Smooth muscle cell (in vitro differentiated cells): ENCODE results near the gene LHX3. TPM values are rescaled to one million over a fixed set of nuclear protein-coding genes. Genes with fewer than 3 reads are reported as not detected.
A peak's percentile ranks its signal among the peaks of the same experiment; 100 is the strongest.

Source experiments
- DNase-seq: peaks from one replicate; lab custom pipeline; 2025; ENCODE audit not compliant: unreplicated experiment; lab: John Stamatoyannopoulos, UW
- H2AFZ ChIP-seq: fragments of 200-600 bp; sonication (generic); 2 replicates; pipeline ENCODE4 v1.6.0; 2016; ENCODE audit warnings: antibody characterized with exemption, low read depth, mild to moderate bottlenecking
- H3F3A ChIP-seq: fragments of 200-600 bp; sonication (generic); 2 replicates; pipeline ENCODE4 v1.6.0; 2017; ENCODE audit warnings: antibody characterized with exemption, low read depth
- H3K27ac ChIP-seq: fragments of 200-600 bp; sonication (generic); 2 replicates; pipeline ENCODE4 v1.5.1; 2016; ENCODE audit warnings: low read depth, mild to moderate bottlenecking
- H3K27me3 ChIP-seq: fragments of 200-600 bp; sonication (generic); 2 replicates; pipeline ENCODE4 v1.6.1; 2016; ENCODE audit warnings: low read depth, mild to moderate bottlenecking
- H3K36me3 ChIP-seq: fragments of 200-600 bp; sonication (generic); 2 replicates; pipeline ENCODE4 v1.5.1; 2016; ENCODE audit warnings: low read depth
- H3K4me1 ChIP-seq: fragments of 200-600 bp; sonication (generic); 2 replicates; pipeline ENCODE4 v1.5.1; 2016; ENCODE audit warnings: low read depth
- H3K4me2 ChIP-seq: fragments of 200-600 bp; sonication (generic); 2 replicates; pipeline ENCODE4 v1.6.0; 2016; ENCODE audit warnings: mild to moderate bottlenecking
- H3K4me3 ChIP-seq: fragments of 200-600 bp; sonication (generic); 2 replicates; pipeline ENCODE4 v1.5.1; 2016; ENCODE audit warnings: mild to moderate bottlenecking
- H3K79me2 ChIP-seq: fragments of 200-600 bp; sonication (generic); 2 replicates; pipeline ENCODE4 v1.6.0; 2016; ENCODE audit warnings: low read depth, mild to moderate bottlenecking
- H3K9ac ChIP-seq: fragments of 200-600 bp; sonication (generic); 2 replicates; pipeline ENCODE4 v1.6.0; 2016; ENCODE audit warnings: low read depth
- H3K9me3 ChIP-seq: fragments of 200-600 bp; sonication (generic); replicated peaks from 2 replicates; pipeline ENCODE4 v1.5.1; 2016; ENCODE audit warnings: low read depth
- H4K20me1 ChIP-seq: fragments of 200-600 bp; sonication (generic); 2 replicates; pipeline ENCODE4 v1.6.0; 2016; ENCODE audit warnings: low read depth
- WGBS: methylation state at CpG from one replicate; pipeline ENCODE4 v1.1.7; 2016; ENCODE audit warnings: low lambda C conversion rate; 5-methylcytosine and 5-hydroxymethylcytosine counted together
- polyA plus RNA-seq: library from polyadenylated mRNA; unstranded; fragments of >200 nt; fragmentation: Nextera tagmentation; extraction: Ambion mirVana; gene quantifications from 2 replicates; pipeline ENCODE4 v1.2.1, GENCODE V29; 2016
- total RNA-seq: library from RNA; depleted of rRNA; stranded (reverse); fragments of >200 nt; gene quantifications from 2 replicates; pipeline ENCODE4 v1.2.3, GENCODE V29; 2014
- TF ChIP-seq, protein P1 (sequence below): fragments of 200-600 bp; sonication (generic); IDR thresholded peaks from 2 replicates; pipeline ENCODE4 v1.5.1; 2017; ENCODE audit warnings: borderline replicate concordance, mild to moderate bottlenecking, antibody characterized with exemption; ENCODE audit not compliant: insufficient read depth, poor library complexity, severe bottlenecking

The LHX3 gene
- total and polyA plus RNA-seq, 2 experiments from 2014 or later = not detected

DNA sequence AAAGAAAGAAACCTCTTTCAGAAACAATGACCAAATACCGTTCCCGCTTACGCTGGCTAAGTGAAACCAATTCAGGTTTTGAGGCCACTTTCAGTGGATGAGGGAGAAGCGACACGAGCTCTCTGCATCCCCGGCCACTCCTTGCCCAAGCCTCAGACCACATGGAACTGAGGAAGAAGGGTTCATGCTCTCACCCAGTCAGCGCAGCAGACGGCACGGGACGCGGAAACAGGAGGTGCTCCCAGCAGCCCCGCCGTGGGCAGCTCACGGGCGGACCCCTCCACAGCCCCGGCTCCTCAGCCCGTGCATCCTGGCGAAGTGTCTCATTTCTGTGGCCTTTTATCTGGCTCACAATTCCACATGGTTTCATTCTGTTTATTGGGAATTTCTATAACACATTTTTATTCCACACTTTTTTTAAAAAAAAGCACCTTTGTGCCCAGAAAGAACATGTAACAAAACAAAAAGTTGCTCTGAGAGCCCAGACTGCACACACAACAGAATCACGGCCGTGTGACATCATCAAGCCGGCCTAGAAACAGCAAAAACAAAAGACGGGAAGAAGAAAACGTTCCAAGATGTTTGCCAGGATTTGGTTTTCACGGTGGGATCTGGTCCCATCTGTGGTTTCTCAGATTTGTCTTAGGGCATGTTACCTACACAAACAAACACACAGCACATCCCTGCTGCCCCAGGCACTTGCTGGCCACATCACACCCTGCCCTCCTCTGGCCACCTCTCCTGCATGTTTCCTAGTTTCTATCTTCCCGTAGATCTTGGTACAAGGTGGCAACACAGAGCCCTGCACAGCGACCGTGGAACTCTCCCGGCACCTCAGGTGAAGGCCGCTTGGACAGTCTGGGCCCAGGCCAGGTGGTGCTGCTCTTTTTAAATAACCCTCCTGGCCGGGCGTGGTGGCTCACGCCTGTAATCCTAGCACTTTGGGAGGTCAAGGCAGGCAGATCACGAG, 24.5 kb upstream of the LHX3 start:
- Histone ChIP-seq H3K9ac (no peak overlapping the region), H3K36me3 (no peaks in the 10 kb centered on the region), H3K79me2 (no peaks in the 10 kb centered on the region), H3K4me1 (no peaks in the 10 kb centered on the region), H3K27ac (no peak overlapping the region), H4K20me1 (peaks cover 72% of the 10 kb centered on the region), H3K4me3 (no peak overlapping the region), H3K27me3 (no peaks in the 10 kb centered on the region), H2AFZ (no peak overlapping the region), H3K4me2 (no peak overlapping the region), H3K9me3 (no peaks in the 10 kb centered on the region), H3F3A (no peaks in the 10 kb centered on the region)
- WGBS = 95% methylated on average over 33 of the region's 33 CpGs
- no peak for DNase-seq
- TF ChIP-seq, protein P1, sequence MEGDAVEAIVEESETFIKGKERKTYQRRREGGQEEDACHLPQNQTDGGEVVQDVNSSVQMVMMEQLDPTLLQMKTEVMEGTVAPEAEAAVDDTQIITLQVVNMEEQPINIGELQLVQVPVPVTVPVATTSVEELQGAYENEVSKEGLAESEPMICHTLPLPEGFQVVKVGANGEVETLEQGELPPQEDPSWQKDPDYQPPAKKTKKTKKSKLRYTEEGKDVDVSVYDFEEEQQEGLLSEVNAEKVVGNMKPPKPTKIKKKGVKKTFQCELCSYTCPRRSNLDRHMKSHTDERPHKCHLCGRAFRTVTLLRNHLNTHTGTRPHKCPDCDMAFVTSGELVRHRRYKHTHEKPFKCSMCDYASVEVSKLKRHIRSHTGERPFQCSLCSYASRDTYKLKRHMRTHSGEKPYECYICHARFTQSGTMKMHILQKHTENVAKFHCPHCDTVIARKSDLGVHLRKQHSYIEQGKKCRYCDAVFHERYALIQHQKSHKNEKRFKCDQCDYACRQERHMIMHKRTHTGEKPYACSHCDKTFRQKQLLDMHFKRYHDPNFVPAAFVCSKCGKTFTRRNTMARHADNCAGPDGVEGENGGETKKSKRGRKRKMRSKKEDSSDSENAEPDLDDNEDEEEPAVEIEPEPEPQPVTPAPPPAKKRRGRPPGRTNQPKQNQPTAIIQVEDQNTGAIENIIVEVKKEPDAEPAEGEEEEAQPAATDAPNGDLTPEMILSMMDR = no peak

DNA sequence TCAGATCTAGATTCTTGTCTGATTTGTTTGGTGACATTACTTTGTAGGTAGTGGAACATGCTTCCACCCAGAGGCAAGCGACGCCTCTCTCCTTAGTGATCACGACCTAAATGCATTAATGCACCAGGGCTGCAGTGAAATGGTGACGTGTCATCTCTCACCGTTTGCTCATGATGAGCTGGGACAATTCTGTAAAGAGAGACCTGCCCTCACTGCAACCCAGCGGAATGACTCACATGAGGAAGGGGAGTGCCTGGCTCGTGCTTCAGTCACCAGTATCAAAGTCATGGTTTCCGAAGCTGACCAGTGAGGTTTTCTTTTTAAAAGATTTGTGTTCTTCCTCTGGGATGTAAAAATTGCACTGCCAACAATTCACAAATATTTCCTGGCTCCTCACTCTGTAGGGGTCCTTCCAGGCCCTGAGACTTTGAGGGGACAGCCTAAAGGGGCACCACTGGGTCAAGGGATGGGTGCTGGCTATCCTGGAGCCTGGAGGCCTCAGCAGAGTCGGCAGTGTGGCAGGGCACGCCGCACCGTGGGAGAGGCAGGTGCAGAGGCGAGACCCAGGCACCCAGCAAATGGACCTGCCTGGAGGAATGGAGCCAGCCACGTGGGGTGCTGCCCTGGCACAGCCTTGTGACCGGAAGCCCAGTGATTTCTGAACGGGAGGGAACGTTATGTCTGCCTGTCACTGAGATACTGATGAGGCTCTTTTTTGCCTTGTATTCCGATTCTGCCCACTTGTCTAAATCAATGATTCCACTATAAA, 23.4 kb upstream of the LHX3 start:
- Histone ChIP-seq H3K27ac (no peak overlapping the region), H3K4me3 (no peak overlapping the region), H3K27me3 (no peaks in the 10 kb centered on the region), H3K79me2 (no peaks in the 10 kb centered on the region), H4K20me1 (peaks cover 69% of the 10 kb centered on the region), H3K9ac (no peak overlapping the region), H3K9me3 (no peaks in the 10 kb centered on the region), H3K4me1 (no peaks in the 10 kb centered on the region), H3K36me3 (no peaks in the 10 kb centered on the region), H3F3A (no peaks in the 10 kb centered on the region), H3K4me2 (peak overlapping the region; percentile 51), H2AFZ (no peak overlapping the region)
- TF ChIP-seq, protein P1 = no peak
- 70% methylated on average over 18 of the region's 18 CpGs for WGBS
- no peak for DNase-seq

DNA sequence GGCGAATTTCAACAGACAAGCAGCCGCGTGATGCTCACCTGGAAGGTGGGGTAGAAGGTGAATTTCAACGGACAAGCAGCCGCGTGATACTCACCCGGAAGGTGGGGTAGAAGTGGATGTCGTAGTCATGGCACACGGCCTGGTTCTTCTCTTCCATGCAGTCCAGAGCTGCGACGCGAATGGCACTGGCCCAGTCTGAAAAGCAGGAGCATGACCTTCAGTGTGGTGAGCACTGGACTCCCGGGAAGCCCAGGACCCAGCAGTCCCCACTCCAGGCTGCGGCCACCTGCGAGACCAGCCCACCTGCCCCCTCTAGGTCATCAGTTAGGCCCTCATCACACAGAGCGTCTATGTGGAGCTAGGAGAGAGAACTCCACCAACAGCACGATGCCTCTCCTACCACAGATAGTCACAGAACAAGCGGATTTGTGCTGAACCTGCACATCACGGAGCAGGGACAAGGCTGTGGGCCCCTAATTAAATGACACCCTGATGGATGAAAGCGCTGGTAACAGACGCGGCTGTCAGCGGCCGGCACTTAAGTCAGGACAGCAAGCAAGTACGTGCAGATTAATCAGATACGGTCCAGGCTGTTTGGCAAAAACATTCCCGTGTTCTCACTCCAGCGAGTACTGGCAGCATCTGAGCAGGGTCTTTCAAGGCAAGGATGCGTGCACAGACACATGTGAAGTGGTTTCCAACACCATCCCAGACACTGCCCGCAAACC, 21.9 kb upstream of the LHX3 start:
- Histone ChIP-seq H3K27ac (no peak overlapping the region), H2AFZ (no peak overlapping the region), H3K79me2 (no peaks in the 10 kb centered on the region), H3K4me2 (no peak overlapping the region), H3K4me3 (no peak overlapping the region), H3K4me1 (no peaks in the 10 kb centered on the region), H3F3A (no peaks in the 10 kb centered on the region), H3K27me3 (no peaks in the 10 kb centered on the region), H4K20me1 (peaks cover 73% of the 10 kb centered on the region), H3K9me3 (no peaks in the 10 kb centered on the region), H3K9ac (no peak overlapping the region), H3K36me3 (no peaks in the 10 kb centered on the region)
- DNase-seq = no peak
- TF ChIP-seq, protein P1 = no peak
- WGBS = 93% methylated on average over 30 of the region's 30 CpGs
